ENCODE measurements around the gene RNASE11.

Gene RNASE11

GRCh38 chr14:20553024-20553423 lies 34.8 kb downstream of the RNASE11 start:
- no peaks in the 10 kb centered on the region for H3K27me3 ChIP-seq (ENCODE audit: control insufficient read depth, insufficient read depth, low read length)
- H3K9ac ChIP-seq = no peak overlapping the region
- no peak for TF ChIP-seq CTCF (IDR thresholded peaks at IDR 0.05)

GRCh38 chr14:20551606-20552005 lies 36.2 kb downstream of the RNASE11 start:
- no peak overlapping the region for H3K27ac ChIP-seq
- H3K4me3 ChIP-seq (ENCODE audit: low read depth, low read length) = no peak overlapping the region
- no peaks in the 10 kb centered on the region for H3K79me2 ChIP-seq
- no peaks in the 10 kb centered on the region for H3K27me3 ChIP-seq (ENCODE audit: control insufficient read depth, insufficient read depth, low read length)
- TF ChIP-seq CTCF (IDR thresholded peaks at IDR 0.05) = no peak
- no peak overlapping the region for H3K4me2 ChIP-seq (ENCODE audit: low read length)
- no peak overlapping the region for H2AFZ ChIP-seq
- peaks cover 16% of the 10 kb centered on the region for H3K4me1 ChIP-seq
- no peaks in the 10 kb centered on the region for H3K9me3 ChIP-seq (ENCODE audit: control insufficient read depth, low read length)
- H3K9ac ChIP-seq = no peak overlapping the region
- H3K36me3 ChIP-seq (ENCODE audit: control insufficient read depth, insufficient read depth, low read length) = no peaks in the 10 kb centered on the region

More at GRCh38 chr14:20553024-20553423, 34.8 kb downstream of the RNASE11 start:
- Histone ChIP-seq H3K4me2 (ENCODE audit: low read length) (no peak overlapping the region), H3K4me3 (ENCODE audit: low read depth, low read length) (no peak overlapping the region), H2AFZ (no peak overlapping the region), H3K9me3 (ENCODE audit: control insufficient read depth, low read length) (no peaks in the 10 kb centered on the region), H3K36me3 (ENCODE audit: control insufficient read depth, insufficient read depth, low read length) (no peaks in the 10 kb centered on the region), H3K27ac (no peak overlapping the region), H3K79me2 (no peaks in the 10 kb centered on the region), H3K4me1 (peaks cover 5% of the 10 kb centered on the region)

GRCh38 chr14:20550926-20551325 lies 36.9 kb downstream of the RNASE11 start:
- TF ChIP-seq CTCF (IDR thresholded peaks at IDR 0.05) = no peak
- Histone ChIP-seq H3K4me2 (ENCODE audit: low read length) (no peak overlapping the region), H3K27me3 (ENCODE audit: control insufficient read depth, insufficient read depth, low read length) (no peaks in the 10 kb centered on the region), H3K79me2 (no peaks in the 10 kb centered on the region), H3K9me3 (ENCODE audit: control insufficient read depth, low read length) (no peaks in the 10 kb centered on the region), H3K36me3 (ENCODE audit: control insufficient read depth, insufficient read depth, low read length) (no peaks in the 10 kb centered on the region), H2AFZ (peak overlapping the region; percentile 18), H3K4me1 (peaks cover 17% of the 10 kb centered on the region), H3K4me3 (ENCODE audit: low read depth, low read length) (no peak overlapping the region), H3K27ac (no peak overlapping the region), H3K9ac (no peak overlapping the region)

GRCh38 chr14:20548414-20549158 lies 39.2 kb downstream of the RNASE11 start:
- peak overlapping the region; percentile 5 for H3K4me2 ChIP-seq (ENCODE audit: low read length)
- H3K4me3 ChIP-seq (ENCODE audit: low read depth, low read length) = no peak overlapping the region
- TF ChIP-seq CTCF (IDR thresholded peaks at IDR 0.05) = no peak
- no peaks in the 10 kb centered on the region for H3K36me3 ChIP-seq (ENCODE audit: control insufficient read depth, insufficient read depth, low read length)
- no peaks in the 10 kb centered on the region for H3K27me3 ChIP-seq (ENCODE audit: control insufficient read depth, insufficient read depth, low read length)
- H3K79me2 ChIP-seq = no peaks in the 10 kb centered on the region
- H3K9ac ChIP-seq = no peak overlapping the region
- H2AFZ ChIP-seq = peak overlapping the region; percentile 2
- H3K9me3 ChIP-seq (ENCODE audit: control insufficient read depth, low read length) = no peaks in the 10 kb centered on the region
- H3K4me1 ChIP-seq = peaks cover 17% of the 10 kb centered on the region
- peak overlapping the region; percentile 53 for H3K27ac ChIP-seq

GRCh38 chr14:20546877-20547276 lies 40.9 kb downstream of the RNASE11 start:
- peak overlapping the region; percentile 40 for H2AFZ ChIP-seq
- TF ChIP-seq CTCF (IDR thresholded peaks at IDR 0.05) = no peak
- H3K4me1 ChIP-seq = peaks cover 17% of the 10 kb centered on the region
- H3K79me2 ChIP-seq = no peaks in the 10 kb centered on the region
- no peak overlapping the region for H3K4me3 ChIP-seq (ENCODE audit: low read depth, low read length)
- no peaks in the 10 kb centered on the region for H3K36me3 ChIP-seq (ENCODE audit: control insufficient read depth, insufficient read depth, low read length)
- H3K9ac ChIP-seq = no peak overlapping the region
- peak overlapping the region; percentile 53 for H3K27ac ChIP-seq
- no peaks in the 10 kb centered on the region for H3K27me3 ChIP-seq (ENCODE audit: control insufficient read depth, insufficient read depth, low read length)
- no peaks in the 10 kb centered on the region for H3K9me3 ChIP-seq (ENCODE audit: control insufficient read depth, low read length)
- peak overlapping the region; percentile 9 for H3K4me2 ChIP-seq (ENCODE audit: low read length)
